Nephron progenitor cell (in vitro differentiated cells): Measurements from ENCODE around the gene LDLRAD4.

Source experiments
- DNase-seq: peaks from one replicate; pipeline ENCODE4 v3.0.0; 2021
- H3K27ac Mint-ChIP-seq: 2 replicates; pipeline ENCODE4 v1.8.0; 2021; ENCODE audit warnings: mild to moderate bottlenecking, moderate library complexity, mixed read lengths
- H3K27me3 Mint-ChIP-seq: 2 replicates; pipeline ENCODE4 v1.8.0; 2021; ENCODE audit warnings: mild to moderate bottlenecking, low read depth, mixed read lengths; ENCODE audit not compliant: poor library complexity
- H3K36me3 Mint-ChIP-seq: 2 replicates; pipeline ENCODE4 v1.8.0; 2021; ENCODE audit warnings: low read depth, mixed read lengths
- H3K4me1 Mint-ChIP-seq: 2 replicates; pipeline ENCODE4 v1.8.0; 2021; ENCODE audit warnings: mixed read lengths
- H3K4me3 Mint-ChIP-seq: 2 replicates; pipeline ENCODE4 v1.8.0; 2021; ENCODE audit warnings: mild to moderate bottlenecking, moderate library complexity, mixed read lengths
- H3K9me3 Mint-ChIP-seq: 2 replicates; pipeline ENCODE4 v1.8.0; 2021; ENCODE audit warnings: mild to moderate bottlenecking, moderate library complexity, mixed read lengths
- CTCF ChIP-seq: fragments of 200-600 bp; sonication (generic); IDR thresholded peaks from 2 replicates; pipeline ENCODE4 v1.5.0; 2021; ENCODE audit warnings: antibody characterized with exemption

LDLRAD4 gene

GRCh38 chr18:13553449-13553848 lies 334.9 kb downstream of the LDLRAD4 start:
- H3K27me3 Mint-ChIP-seq, result peaks cover 21% of the 10 kb centered on the region
- H3K4me3 Mint-ChIP-seq, result no peak overlapping the region
- H3K9me3 Mint-ChIP-seq, result no peaks in the 10 kb centered on the region
- no peaks in the 10 kb centered on the region for H3K36me3 Mint-ChIP-seq
- peak overlapping the region; percentile 7 for H3K27ac Mint-ChIP-seq
- DNase-seq, result no peak
- no peak for TF ChIP-seq CTCF
- H3K4me1 Mint-ChIP-seq, result peaks cover 55% of the 10 kb centered on the region

- Mint-ChIP-seq H3K27me3 (peaks cover 16% of the 10 kb centered on the region), H3K27ac (no peak overlapping the region), H3K36me3 (no peaks in the 10 kb centered on the region), H3K9me3 (no peaks in the 10 kb centered on the region), H3K4me1 (peaks cover 52% of the 10 kb centered on the region), H3K4me3 (no peak overlapping the region)
- TF ChIP-seq CTCF, result no peak
- no peak for DNase-seq
Observed at GRCh38 chr18:13555192-13555591, 336.6 kb downstream of the LDLRAD4 start.

- Mint-ChIP-seq H3K27ac (no peak overlapping the region), H3K27me3 (peaks cover 20% of the 10 kb centered on the region), H3K4me1 (peaks cover 46% of the 10 kb centered on the region), H3K9me3 (no peaks in the 10 kb centered on the region), H3K4me3 (no peak overlapping the region), H3K36me3 (no peaks in the 10 kb centered on the region)
- no peak for TF ChIP-seq CTCF
- DNase-seq, result no peak
Observed at GRCh38 chr18:13555865-13556264, 337.3 kb downstream of the LDLRAD4 start.

- H3K27me3 Mint-ChIP-seq, result peaks cover 19% of the 10 kb centered on the region
- no peaks in the 10 kb centered on the region for H3K9me3 Mint-ChIP-seq
- no peak overlapping the region for H3K27ac Mint-ChIP-seq
- TF ChIP-seq CTCF, result no peak
- H3K4me1 Mint-ChIP-seq, result peaks cover 40% of the 10 kb centered on the region
- no peak for DNase-seq
- H3K4me3 Mint-ChIP-seq, result no peak overlapping the region
- H3K36me3 Mint-ChIP-seq, result no peaks in the 10 kb centered on the region
Observed at GRCh38 chr18:13556502-13556901, 337.9 kb downstream of the LDLRAD4 start.

DNA sequence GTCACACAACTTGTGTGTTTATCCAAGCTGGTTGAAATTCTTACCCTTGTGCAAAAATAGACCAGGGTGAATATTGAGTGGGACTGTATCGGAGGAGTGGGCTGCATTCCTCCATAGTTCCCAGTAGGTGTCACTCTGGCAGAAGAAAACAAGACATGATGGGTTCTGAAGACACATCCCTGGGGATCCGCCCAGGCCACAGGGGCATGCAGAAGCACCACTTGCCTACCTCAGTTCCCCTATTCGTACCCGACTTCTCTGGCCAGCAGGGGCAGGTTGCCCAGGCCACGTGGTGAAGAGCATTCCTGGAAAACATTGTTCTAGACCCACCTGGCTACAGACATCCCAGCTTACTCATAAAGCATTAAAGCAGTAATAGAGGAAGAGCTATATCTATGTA lies 339.6 kb downstream of the LDLRAD4 start:
- no peak overlapping the region for H3K4me3 Mint-ChIP-seq
- H3K27ac Mint-ChIP-seq, result no peak overlapping the region
- H3K9me3 Mint-ChIP-seq, result no peaks in the 10 kb centered on the region
- TF ChIP-seq CTCF, result peak; percentile 69
- H3K27me3 Mint-ChIP-seq, result peaks cover 16% of the 10 kb centered on the region
- H3K36me3 Mint-ChIP-seq, result no peaks in the 10 kb centered on the region
- peak; percentile 53 for DNase-seq
- peaks cover 31% of the 10 kb centered on the region for H3K4me1 Mint-ChIP-seq

DNA sequence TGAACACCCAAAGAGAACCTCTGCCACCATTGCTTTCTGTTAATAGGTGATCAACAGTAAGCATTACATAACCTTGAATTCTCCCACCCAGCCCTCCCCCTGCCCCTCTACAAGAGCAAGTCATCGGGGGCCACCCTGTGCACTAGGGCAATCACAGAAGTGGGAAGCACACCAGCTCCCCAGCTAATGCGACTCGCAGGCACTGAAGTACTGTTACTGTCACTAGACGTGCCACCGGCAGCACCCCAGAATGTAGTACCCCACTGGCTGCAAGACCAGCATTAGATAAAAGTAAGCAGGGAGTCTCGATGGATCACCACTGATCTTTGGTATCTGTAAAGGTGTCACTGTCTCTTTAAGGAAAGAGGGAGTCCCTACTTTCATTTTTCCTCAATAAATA lies 340.2 kb downstream of the LDLRAD4 start:
- Mint-ChIP-seq H3K4me1 (peaks cover 30% of the 10 kb centered on the region), H3K4me3 (no peak overlapping the region), H3K36me3 (no peaks in the 10 kb centered on the region), H3K9me3 (no peaks in the 10 kb centered on the region), H3K27ac (no peak overlapping the region), H3K27me3 (peaks cover 20% of the 10 kb centered on the region)
- TF ChIP-seq CTCF, result no peak
- DNase-seq, result no peak
